ENCODE measurements around the gene UBE2K. TPM values are rescaled to one million over a fixed set of nuclear protein-coding genes. Genes with fewer than 3 reads are reported as not detected.
"Not testable (repeated sequence)": the region's sequence is repeated elsewhere in the genome, so short reads cannot be mapped to it uniquely, and the experiment has no call there.

The UBE2K gene
- total RNA-seq, 1 experiment from 2014 or later, result 7.9 TPM

DNA sequence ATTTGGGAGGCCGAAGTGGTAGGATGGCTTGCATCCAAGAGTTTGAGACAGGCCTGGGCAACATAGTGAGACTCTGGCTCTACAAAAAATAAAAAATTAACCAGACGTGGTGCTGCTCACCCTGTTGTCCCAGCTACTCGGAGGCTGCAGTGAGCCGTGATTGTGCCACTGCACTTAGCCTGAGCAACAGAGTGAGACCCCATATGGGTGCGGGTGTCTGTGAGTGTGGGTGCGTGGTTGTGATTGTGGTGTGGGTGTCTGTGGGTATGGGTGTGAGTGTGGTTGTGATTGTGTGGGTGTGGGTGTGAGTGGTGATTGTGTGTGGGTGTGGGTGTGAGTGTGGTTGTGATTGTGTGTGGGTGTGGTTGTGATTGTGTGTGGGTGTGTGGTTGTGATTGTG is 114.6 kb downstream of the UBE2K start:
- Histone ChIP-seq H3K9me3 (no peaks in the 10 kb centered on the region), H3K36me3 (no peaks in the 10 kb centered on the region), H3K4me3 (no peak overlapping the region), H3K27me3 (no peaks in the 10 kb centered on the region)
- no peak for DNase-seq

DNA sequence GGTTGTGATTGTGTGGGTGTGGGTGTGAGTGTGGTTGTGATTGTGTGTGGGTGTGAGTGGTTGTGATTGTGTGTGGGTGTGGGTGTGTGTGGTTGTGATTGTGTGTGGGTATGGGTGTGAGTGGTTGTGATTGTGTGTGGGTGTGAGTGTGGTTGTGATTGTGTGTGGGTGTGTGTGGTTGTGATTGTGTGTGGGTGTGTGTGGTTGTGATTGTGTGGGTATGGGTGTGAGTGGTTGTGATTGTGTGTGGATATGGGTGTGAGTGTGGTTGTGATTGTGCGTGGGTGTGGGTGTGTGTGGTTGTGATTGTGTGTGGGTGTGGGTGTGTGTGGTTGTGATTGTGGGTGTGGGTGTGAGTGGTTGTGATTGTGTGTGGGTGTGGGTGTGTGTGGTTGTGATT is 115.1 kb downstream of the UBE2K start:
- H3K4me3 ChIP-seq, H3K27me3 ChIP-seq, H3K36me3 ChIP-seq, DNase-seq, H3K9me3 ChIP-seq: not testable (repeated sequence)

DNA sequence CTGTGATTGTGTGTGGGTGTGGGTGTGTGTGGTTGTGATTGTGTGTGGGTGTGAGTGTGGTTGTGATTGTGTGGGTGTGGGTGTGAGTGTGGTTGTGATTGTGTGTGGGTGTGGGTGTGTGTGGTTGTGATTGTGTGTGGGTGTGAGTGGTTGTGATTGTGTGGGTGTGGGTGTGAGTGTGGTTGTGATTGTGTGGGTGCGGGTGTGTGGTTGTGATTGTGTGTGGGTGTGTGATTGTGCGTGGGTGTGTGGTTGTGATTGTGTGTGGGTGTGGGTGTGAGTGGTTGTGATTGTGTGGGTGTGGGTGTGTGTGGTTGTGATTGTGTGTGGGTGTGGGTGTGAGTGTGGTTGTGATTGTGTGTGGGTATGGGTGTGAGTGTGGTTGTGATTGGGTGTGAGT is 115.8 kb downstream of the UBE2K start:
- DNase-seq, H3K9me3 ChIP-seq, H3K36me3 ChIP-seq, H3K4me3 ChIP-seq, H3K27me3 ChIP-seq: not testable (repeated sequence)

DNA sequence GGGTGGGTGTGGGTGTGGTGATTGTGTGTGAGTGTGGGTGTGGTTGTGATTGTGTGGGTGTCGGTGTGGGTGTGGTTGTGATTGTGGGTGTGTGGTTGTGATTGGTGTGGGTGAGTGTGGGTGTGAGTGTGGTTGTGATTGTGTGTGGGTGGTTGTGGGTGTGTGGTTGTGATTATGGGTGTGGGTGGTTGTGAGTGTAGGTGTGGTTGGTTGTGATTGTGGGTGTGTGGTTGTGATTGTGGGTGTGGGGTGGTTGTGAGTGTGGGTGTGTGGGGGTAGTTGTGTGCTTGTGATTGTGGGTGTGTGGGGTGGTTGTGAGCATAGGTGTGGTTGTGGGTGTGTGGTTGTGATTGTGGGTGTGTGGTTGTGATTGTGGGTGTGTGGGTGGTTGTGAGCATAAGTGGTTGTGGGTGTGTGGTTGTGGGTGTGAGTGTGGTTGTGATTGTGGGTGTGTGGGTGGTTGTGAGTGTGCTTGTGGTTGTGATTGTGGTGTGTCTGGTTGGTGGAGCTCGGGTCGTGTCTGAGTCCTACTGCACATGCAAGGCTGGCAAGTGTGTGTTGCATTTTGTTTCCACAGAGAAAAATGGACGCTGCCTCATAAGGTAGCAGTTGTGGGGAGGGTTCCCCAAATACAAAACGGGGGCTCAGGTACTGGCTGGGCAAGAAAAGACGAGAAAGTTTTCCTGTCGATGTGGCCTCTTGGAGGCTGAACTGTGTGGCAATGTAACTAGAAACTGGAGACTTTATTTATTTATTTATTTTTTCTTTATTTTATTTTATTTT is 116.7 kb downstream of the UBE2K start:
- DNase-seq, result peak; percentile 8
- Histone ChIP-seq H3K4me3 (no peak overlapping the region), H3K9me3 (no peaks in the 10 kb centered on the region), H3K27me3 (no peaks in the 10 kb centered on the region), H3K36me3 (no peaks in the 10 kb centered on the region)

DNA sequence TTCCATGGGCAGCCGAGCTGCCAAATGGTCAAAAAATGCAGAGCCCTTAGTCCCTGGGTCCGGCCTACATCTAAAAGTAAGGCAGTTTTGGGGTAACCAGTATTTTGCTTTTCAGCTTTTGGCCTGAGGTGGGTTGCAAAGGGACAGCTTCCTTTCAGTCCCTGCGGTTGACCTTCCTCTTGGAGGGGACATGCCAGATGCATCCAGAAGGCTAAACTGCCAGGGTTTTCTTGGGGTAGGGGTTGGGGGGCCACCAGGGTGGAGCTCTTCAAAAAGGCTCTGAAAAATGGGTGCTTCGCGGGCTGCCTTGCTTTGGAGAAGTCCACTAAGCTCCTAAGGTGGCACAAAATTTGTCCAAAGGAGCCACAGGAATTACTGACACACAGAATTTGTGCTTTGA is 120.7 kb downstream of the UBE2K start:
- Histone ChIP-seq H3K27me3 (no peaks in the 10 kb centered on the region), H3K36me3 (no peaks in the 10 kb centered on the region), H3K4me3 (no peak overlapping the region), H3K9me3 (no peaks in the 10 kb centered on the region)
- no peak for DNase-seq

DNA sequence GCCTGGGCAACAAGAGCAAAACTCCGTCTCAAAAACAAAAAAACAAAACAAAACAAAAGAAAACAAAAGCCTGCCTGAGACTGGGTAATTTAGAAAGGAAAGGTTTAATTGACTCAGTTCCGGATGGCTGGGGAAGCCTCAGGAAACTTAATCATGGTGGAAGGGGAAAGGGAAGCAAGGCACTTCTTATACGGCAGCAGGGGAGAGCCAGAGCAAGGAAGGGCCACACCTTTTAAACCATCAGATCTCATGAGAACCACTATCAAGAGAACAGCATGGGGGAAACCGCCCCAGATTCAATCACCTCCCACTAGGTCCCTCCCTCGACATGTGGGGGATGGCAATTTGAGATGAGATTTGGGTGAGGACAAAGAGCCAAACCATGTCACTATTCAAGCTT is 122.2 kb downstream of the UBE2K start:
- H3K27me3 ChIP-seq, result no peaks in the 10 kb centered on the region
- no peak for DNase-seq
- peaks cover 10% of the 10 kb centered on the region for H3K36me3 ChIP-seq
- no peak overlapping the region for H3K4me3 ChIP-seq
- no peaks in the 10 kb centered on the region for H3K9me3 ChIP-seq

DNA sequence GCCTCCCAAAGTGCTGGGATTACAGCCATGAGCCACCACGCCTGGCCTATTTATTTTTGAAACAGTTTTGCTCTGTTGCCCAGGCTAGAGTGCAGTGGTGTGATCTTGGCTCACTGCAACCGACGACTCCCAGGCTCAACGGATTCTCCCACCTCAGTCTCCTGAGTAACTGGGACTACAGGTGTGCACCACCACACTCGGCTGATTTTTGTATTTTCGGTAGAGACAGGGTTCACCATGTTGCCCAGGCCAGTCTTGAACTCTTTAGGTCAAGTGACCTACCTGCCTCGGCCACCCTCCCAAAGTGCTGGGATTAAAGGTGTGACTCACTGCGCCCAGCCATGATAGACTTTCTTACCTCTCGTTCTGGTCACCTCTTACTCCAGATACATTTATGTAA is 124.0 kb downstream of the UBE2K start:
- H3K27me3 ChIP-seq, result no peaks in the 10 kb centered on the region
- no peak for DNase-seq
- peaks cover 10% of the 10 kb centered on the region for H3K36me3 ChIP-seq
- no peaks in the 10 kb centered on the region for H3K9me3 ChIP-seq
- H3K4me3 ChIP-seq, result no peak overlapping the region

DNA sequence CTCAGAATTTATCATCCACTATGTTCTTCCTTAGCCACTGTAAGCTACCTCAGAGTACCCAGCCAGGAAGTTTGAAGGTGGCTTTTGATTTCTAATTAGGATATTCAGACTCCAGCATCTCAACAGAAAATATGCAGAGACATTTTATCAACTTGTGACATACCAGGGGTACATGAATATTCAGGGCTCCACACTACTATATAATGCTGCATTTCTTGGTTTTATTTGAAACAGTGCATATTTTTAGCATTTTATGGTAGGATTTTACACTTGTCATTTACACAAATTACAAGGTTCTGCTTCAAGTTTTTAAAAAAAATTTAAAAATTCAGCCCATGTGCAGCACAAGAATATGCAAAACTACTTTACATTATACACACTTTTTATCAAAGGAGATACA is 124.7 kb downstream of the UBE2K start:
- H3K4me3 ChIP-seq, result no peak overlapping the region
- H3K36me3 ChIP-seq, result peaks cover 17% of the 10 kb centered on the region
- no peak for DNase-seq
- H3K9me3 ChIP-seq, result no peaks in the 10 kb centered on the region
- H3K27me3 ChIP-seq, result no peaks in the 10 kb centered on the region

DNA sequence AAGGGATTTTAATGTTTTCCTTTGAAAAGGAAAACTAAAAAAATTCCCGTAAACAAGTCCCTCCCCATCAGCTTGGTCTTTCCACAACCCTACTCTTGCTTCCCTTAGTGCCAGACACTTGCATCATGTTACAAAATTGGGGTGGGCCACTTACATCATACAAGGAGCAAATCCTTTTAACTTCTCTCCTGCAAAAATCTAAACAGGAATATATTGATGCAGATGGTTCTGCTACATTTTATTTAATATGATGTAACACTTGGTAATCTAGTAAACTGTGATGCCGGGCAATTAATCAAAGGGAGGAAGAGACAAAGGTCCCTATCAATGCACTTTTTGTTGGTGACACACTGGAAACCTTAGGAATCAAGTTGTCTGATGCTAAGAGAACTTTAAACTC is 125.3 kb downstream of the UBE2K start:
- H3K36me3 ChIP-seq, result peaks cover 19% of the 10 kb centered on the region
- H3K9me3 ChIP-seq, result no peaks in the 10 kb centered on the region
- no peak overlapping the region for H3K4me3 ChIP-seq
- no peak for DNase-seq
- H3K27me3 ChIP-seq, result no peaks in the 10 kb centered on the region

DNA sequence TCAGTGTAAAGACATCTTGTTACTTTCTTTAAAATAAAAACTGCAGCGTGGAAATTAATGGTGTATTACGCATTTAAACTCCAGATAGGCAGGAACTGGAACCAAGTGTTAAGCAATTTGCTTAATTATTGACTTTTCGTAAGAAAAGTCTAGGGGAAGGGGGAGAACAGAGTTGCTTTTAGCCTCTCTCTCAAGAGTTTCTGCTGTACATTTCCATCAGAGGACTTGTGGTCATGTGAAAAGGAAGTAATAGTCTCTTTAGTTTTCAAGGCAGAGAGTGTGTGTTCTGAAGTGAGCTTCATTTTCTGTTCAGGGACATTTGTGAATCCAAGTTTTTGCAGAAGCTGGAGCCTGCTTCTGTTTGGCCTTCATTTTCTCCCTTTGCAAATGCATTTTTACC is 127.2 kb downstream of the UBE2K start:
- DNase-seq, result no peak
- Histone ChIP-seq H3K27me3 (no peaks in the 10 kb centered on the region), H3K4me3 (no peak overlapping the region), H3K9me3 (no peaks in the 10 kb centered on the region), H3K36me3 (peaks cover 22% of the 10 kb centered on the region)

DNA sequence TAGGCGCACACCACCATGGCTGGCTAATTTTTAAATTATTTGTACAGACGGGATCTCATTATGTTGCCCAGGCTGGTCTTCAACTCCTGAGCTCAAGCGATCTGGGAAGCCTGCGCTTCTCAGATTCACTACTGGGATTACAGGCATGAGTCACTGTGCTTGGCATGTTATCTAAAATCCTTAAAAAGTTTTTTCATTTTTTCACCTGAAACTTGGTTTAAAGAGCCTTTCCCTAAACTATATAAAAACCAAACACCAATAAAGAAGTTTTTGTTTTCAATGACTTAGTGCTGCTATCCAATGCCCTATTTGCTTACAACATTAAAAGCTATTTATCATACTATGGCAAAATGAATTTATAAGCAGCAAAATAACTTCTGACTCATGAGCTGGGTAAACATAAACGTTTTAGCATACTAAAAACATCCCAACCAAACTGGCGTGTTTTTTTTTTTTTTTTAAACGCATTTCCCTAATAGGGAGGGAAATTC is 127.8 kb downstream of the UBE2K start:
- Histone ChIP-seq H3K36me3 (peaks cover 22% of the 10 kb centered on the region), H3K27me3 (no peaks in the 10 kb centered on the region), H3K9me3 (no peaks in the 10 kb centered on the region), H3K4me3 (no peak overlapping the region)
- no peak for DNase-seq

Other genes starting within 250 kb of the UBE2K start
- gene RPL9, start 239.2 kb upstream of the UBE2K start, total RNA-seq (2014; rRNA removed; shearing (Covaris generic); ENCODE audit: low replicate concordance), result 1,371 and 1,840 TPM in 2 replicates
- gene LIAS, start 239.1 kb upstream of the UBE2K start, total RNA-seq (2014; rRNA removed; shearing (Covaris generic); ENCODE audit: low replicate concordance), result 16.0 and 31.4 TPM in 2 replicates
- gene UGDH, start 170.7 kb upstream of the UBE2K start, total RNA-seq (2014; rRNA removed; shearing (Covaris generic); ENCODE audit: low replicate concordance), result 62.1 and 72.0 TPM in 2 replicates
- 19.0 and 19.5 TPM in 2 replicates for gene SMIM14, start 59.3 kb upstream of the UBE2K start, total RNA-seq (2014; rRNA removed; shearing (Covaris generic); ENCODE audit: low replicate concordance)

Measured in MG63 (cell line).